ENCODE measurements around the gene GNE.
"Not testable (repeated sequence)": the region's sequence is repeated elsewhere in the genome, so short reads cannot be mapped to it uniquely, and the experiment has no call there.

The GNE gene

GRCh38 chr9:36268007-36268427 is 9.8 kb upstream of the GNE start:
- DNase-seq: no peak

- DNase-seq: no peak
Measured at GRCh38 chr9:36264896-36265295, 6.6 kb upstream of the GNE start.

- no peak for DNase-seq
Measured at GRCh38 chr9:36263683-36264082, 5.4 kb upstream of the GNE start.

- no peak for DNase-seq
Measured at GRCh38 chr9:36258996-36259533, 817 bp upstream of the GNE start.

GRCh38 chr9:36251428-36251827 is 6.8 kb downstream of the GNE start:
- no peak for DNase-seq

GRCh38 chr9:36250079-36250478 is 8.2 kb downstream of the GNE start:
- DNase-seq: no peak

DNA sequence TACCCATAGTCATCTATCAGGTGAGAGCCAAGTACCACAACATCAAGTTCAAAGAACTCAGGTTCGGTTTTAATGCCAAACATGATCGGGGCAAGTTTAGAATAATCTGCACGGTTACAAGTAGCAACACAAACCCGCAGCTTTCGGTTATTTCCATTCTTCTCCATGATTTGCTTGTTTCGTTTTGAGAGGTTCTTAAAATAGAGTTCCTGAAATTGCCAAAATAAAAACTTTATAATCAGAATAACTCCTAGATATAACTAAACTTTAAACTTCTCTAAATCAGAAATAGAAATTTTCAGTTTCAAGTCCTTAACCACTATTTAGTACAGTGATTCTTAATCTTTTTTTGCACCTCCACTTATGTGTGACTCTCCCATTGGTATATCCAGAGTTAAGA is 9.1 kb downstream of the GNE start:
- DNase-seq: no peak

GRCh38 chr9:36248061-36248460 is 10.2 kb downstream of the GNE start:
- DNase-seq: peak; percentile 36

- no peak for DNase-seq
Measured at GRCh38 chr9:36247356-36247755, 10.9 kb downstream of the GNE start.

- DNase-seq: no peak
Measured at GRCh38 chr9:36245906-36246305, 12.3 kb downstream of the GNE start.

DNA sequence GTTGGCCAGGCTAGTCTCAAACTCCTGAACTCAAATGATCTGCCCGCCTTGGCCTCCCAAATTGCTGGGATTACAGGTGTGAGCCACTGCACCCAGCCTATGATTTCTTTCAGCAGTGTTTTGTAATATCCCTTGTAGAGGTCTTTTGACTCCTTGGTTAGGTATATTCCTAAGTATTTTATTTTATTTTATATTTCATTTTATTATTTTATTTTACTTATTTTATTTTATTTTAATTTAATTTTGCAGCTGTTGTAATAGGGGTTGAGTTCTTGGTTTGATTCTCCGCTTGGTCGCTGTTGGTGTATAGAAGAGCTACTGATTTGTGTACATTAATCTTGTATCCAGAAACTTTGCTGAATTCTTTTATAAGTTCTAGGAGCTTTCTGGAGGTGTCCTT is 18.6 kb downstream of the GNE start:
- not testable (repeated sequence) for DNase-seq

- not testable (repeated sequence) for DNase-seq
Measured at GRCh38 chr9:36239205-36239604, 19.0 kb downstream of the GNE start.

- no peak for DNase-seq
Measured at GRCh38 chr9:36237230-36237629, 21.0 kb downstream of the GNE start.

- DNase-seq: no peak
Measured at GRCh38 chr9:36222449-36222848, 35.8 kb downstream of the GNE start.

GRCh38 chr9:36221667-36222066 is 36.6 kb downstream of the GNE start:
- no peak for DNase-seq

DNA sequence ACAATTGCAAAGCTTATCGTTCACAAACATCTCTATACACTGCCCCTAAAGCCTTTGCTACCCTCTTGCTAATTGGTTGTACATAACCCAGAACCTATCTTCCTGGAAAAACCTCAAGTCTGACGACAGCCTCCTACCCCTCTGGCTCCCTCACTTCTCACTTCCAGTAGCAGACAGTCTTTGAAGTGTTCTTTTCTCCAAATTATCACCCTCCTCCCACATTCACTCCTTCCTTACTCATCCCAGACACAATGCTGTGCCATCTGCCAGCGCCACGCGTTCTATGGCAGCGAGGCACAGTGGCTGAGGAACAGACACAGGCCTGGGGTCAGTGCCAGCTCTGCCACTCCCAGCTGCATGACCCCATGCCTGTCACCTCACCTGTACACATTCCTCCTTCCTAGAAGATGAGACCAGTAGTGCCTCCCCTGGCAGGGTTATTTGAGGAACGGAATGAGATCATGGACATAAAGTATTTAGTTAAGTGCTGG is 39.8 kb downstream of the GNE start:
- DNase-seq: no peak

- no peak for DNase-seq
Measured at GRCh38 chr9:36218011-36218410, 40.2 kb downstream of the GNE start.

GRCh38 chr9:36217256-36217968 is 40.8 kb downstream of the GNE start:
- no peak for DNase-seq

GRCh38 chr9:36214571-36214970 is 43.7 kb downstream of the GNE start:
- DNase-seq: no peak

- no peak for DNase-seq
Measured at GRCh38 chr9:36213989-36214388, 44.3 kb downstream of the GNE start.

GRCh38 chr9:36213387-36213786 is 44.9 kb downstream of the GNE start:
- no peak for DNase-seq

DNA sequence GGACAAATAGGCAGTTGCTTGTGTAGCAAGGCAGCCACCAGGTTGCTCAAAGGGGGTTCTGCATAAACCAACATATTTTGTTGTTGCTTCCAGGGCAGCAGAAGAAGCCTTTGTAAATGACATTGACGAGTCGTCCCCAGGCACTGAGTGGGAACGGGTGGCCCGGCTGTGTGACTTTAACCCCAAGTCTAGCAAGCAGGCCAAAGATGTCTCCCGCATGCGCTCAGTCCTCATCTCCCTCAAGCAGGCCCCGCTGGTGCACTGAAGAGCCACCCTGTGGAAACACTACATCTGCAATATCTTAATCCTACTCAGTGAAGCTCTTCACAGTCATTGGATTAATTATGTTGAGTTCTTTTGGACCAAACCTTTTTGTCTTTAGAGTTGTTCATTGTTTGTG is 46.7 kb downstream of the GNE start:
- DNase-seq: no peak

DNA sequence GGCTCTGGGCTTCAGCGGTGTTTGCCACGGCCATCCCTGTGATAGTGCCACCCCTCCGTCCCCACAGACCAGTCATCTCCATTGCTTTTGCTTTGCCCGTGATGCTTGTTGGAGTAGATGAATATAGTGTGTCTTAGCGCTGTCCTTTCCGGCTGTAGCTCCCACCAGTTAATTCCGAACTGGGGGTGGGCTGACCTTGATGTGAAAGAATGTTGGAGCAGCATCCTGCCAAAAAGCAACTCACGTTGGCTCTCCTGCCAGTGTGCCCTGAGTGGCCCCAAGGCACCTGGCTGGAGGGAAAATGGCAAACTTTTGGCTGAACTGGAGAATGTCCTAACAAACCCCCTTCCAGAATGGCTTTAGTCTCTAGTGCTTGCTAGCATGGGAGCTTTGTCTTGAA is 47.5 kb downstream of the GNE start:
- DNase-seq: no peak

GRCh38 chr9:36208521-36209253 is 49.6 kb downstream of the GNE start:
- DNase-seq: no peak
